HepG2 (cell line): ENCODE measurements around the gene TMEM256. TPM values are rescaled to one million over a fixed set of nuclear protein-coding genes. Genes with fewer than 3 reads are reported as not detected.

Experiments
- ATAC-seq: fragments of 200-7000 bp; cut with Tn5 transposase; 3 replicates; pipeline ENCODE4 v1.9.1; 2020; ENCODE audit warnings: mild to moderate bottlenecking, moderate library complexity
- BruUV-seq: library from RNA; stranded (reverse); fragments of 400-500 nt; replicated peaks from 2 replicates; lab custom pipeline; 2021; lab: Mats Ljungman, UMichigan
- CTCF ChIA-PET: fragments of 300-600 bp; formaldehyde crosslinking; extraction: SDS; loops from one replicate; lab custom pipeline; 2021; ENCODE audit warnings: low total read pairs, inconsistent platforms, low intra/inter-chr PET ratio; lab: Yijun Ruan, JAX
- POLR2A ChIA-PET: fragments of 350-600 bp; sonication (Branson Sonifier 250); formaldehyde crosslinking; loops from one replicate; lab custom pipeline; 2020; ENCODE audit warnings: antibody characterized with exemption, inconsistent platforms; lab: Yijun Ruan, JAX
- DNase-seq: peaks from one replicate; pipeline ENCODE4 v3.0.0-alpha.2; 2015; ENCODE audit warnings: low spot score
- FAIRE-seq: peaks from 3 replicates; lab custom pipeline; 2011; peaks lifted over from hg19 to GRCh38; lab: Jason Lieb, UNC
- H2AFZ ChIP-seq: one replicate; pipeline ENCODE4 v1.6.1; 2011; ENCODE audit warnings: low read length, inconsistent platforms
- H3K27ac ChIP-seq: fragments of 300-600 bp; 3 replicates; pipeline ENCODE4 v1.8.0; 2011; ENCODE audit warnings: mixed run types, mild to moderate bottlenecking, mixed read lengths, low read length, inconsistent platforms; ENCODE audit not compliant: insufficient read depth; ENCODE audit errors: extremely low read length
- H3K27me3 ChIP-seq, 2 experiments: fragments of 200-600 bp in 1 of 2; 2 replicates in 1 of 2; 3 replicates in 1 of 2; pipeline versions ENCODE4 v1.6.0 to v1.8.0; 2011; ENCODE audit warnings: low read length in 2 of 2, mild to moderate bottlenecking in 2 of 2, moderate library complexity in 2 of 2, inconsistent platforms in 1 of 2; ENCODE audit not compliant: insufficient read depth in 2 of 2, control insufficient read depth in 1 of 2
- H3K36me3 ChIP-seq, 2 experiments: fragments of 200-600 bp in 1 of 2; replicated peaks in 1 of 2; 2 replicates in 1 of 2; 3 replicates in 1 of 2; pipeline versions ENCODE4 v1.5.1 to v1.8.0; 2011; ENCODE audit warnings: low read length in 2 of 2, inconsistent platforms in 1 of 2; ENCODE audit not compliant: insufficient read depth in 2 of 2, control insufficient read depth in 1 of 2
- H3K4me1 ChIP-seq: 2 replicates; pipeline ENCODE4 v1.5.1; 2012; ENCODE audit warnings: low read length, inconsistent platforms; ENCODE audit not compliant: insufficient read depth
- H3K4me2 ChIP-seq: 2 replicates; pipeline ENCODE4 v1.6.0; 2011; ENCODE audit warnings: low read depth, low read length, inconsistent platforms
- H3K4me3 ChIP-seq, 3 experiments: fragments of 200-600 bp in 1 of 3; sonication (generic), shearing (Covaris generic) in 1 of 3; replicated peaks in 1 of 3; 2 replicates each; pipeline ENCODE4 v1.5.1; 2011 to 2016; ENCODE audit warnings: low read length in 3 of 3, inconsistent platforms in 2 of 3, low read depth in 2 of 3, mild to moderate bottlenecking in 2 of 3, control low read depth in 1 of 3, mixed read lengths in 1 of 3; ENCODE audit not compliant: insufficient read depth in 1 of 3
- H3K79me2 ChIP-seq: one replicate; pipeline ENCODE4 v1.6.1; 2011; ENCODE audit warnings: low read length, inconsistent platforms; ENCODE audit not compliant: insufficient read depth
- H3K9ac ChIP-seq: 2 replicates; pipeline ENCODE4 v1.6.0; 2011; ENCODE audit warnings: mild to moderate bottlenecking, low read depth, low read length, inconsistent platforms; ENCODE audit not compliant: insufficient read depth
- H3K9me3 ChIP-seq: 2 replicates; pipeline ENCODE4 v1.5.1; 2012; ENCODE audit warnings: mild to moderate bottlenecking, low read length
- H4K20me1 ChIP-seq: 2 replicates; pipeline ENCODE4 v1.6.0; 2011; ENCODE audit warnings: inconsistent platforms, mild to moderate bottlenecking, low read length, moderate library complexity; ENCODE audit not compliant: insufficient read depth
- ASH2L ChIP-seq: fragments of 300-600, 200-600 bp; sonication (generic); IDR thresholded peaks from 2 replicates; pipeline ENCODE4 v1.7.0; 2017; ENCODE audit warnings: low read depth, mild to moderate bottlenecking, moderate library complexity, mixed read lengths, low read length; ENCODE audit not compliant: insufficient read length
- ZNF383 ChIP-seq: sonication (generic); formaldehyde crosslinking; IDR thresholded peaks from 2 replicates; pipeline ENCODE4 v1.4.0; 2020; ENCODE audit warnings: missing genetic modification reagents, mild to moderate bottlenecking, borderline replicate concordance
- ZNF451 ChIP-seq: sonication (generic); formaldehyde crosslinking; IDR thresholded peaks from 2 replicates; pipeline ENCODE4 v1.5.0; 2020; ENCODE audit warnings: mild to moderate bottlenecking, missing genetic modification reagents
- ZNF770 ChIP-seq: sonication (generic); formaldehyde crosslinking; IDR thresholded peaks from 2 replicates; pipeline ENCODE4 v1.5.0; 2020; ENCODE audit warnings: mild to moderate bottlenecking, missing genetic modification reagents
- WGBS: methylation state at CpG from one replicate; pipeline ENCODE4 v1.1.6; 2017; ENCODE audit warnings: low lambda C conversion rate; 5-methylcytosine and 5-hydroxymethylcytosine counted together
- in situ Hi-C: cut with HindIII; loops from 2 replicates; pipeline ENCODE4 v1.10.0; 2017; ENCODE audit warnings: low pct_unique_long_range_greater_than_20kb; ENCODE audit not compliant: extremely low pct_ligation_motif_present
- intact Hi-C: fragments of 100-400 bp; cut with micrococcal nuclease; formaldehyde crosslinking; loops from one replicate; pipeline ENCODE4 v1.10.0; 2022; ENCODE audit not compliant: unreplicated experiment
- polyA plus RNA-seq, 8 experiments: library from polyadenylated mRNA; depleted of rRNA in 3 of 8; stranded (reverse) in 7 of 8; unstranded in 1 of 8; fragments of >200 nt; fragmentation: Illumina TruSeq in 4 of 8; extraction: Trizol in 4 of 8; gene quantifications; 2 replicates each; pipeline versions ENCODE4 v1.2.1 to v1.2.3, GENCODE V29; 2011 to 2016; ENCODE audit warnings: low read depth in 4 of 8, missing spikeins in 1 of 8, mixed read lengths in 1 of 8; ENCODE audit not compliant: insufficient read depth in 1 of 8
- total RNA-seq, 5 experiments: library from RNA; depleted of rRNA; stranded (reverse); fragments of >200 nt; fragmentation: Illumina TruSeq; extraction: Trizol; gene quantifications; 2 replicates each; pipeline ENCODE4 v1.2.3, GENCODE V29; 2016; ENCODE audit warnings: low read depth in 1 of 5

Gene TMEM256
- total and polyA plus RNA-seq, 2 of the 13 experiments (the other 11 are each of a cell fraction or from before 2014, with no cell fraction given) = 231 to 252 TPM

GRCh38 chr17:7374353-7374752, 29.5 kb downstream of the TMEM256 start:
- POLR2A ChIA-PET = interaction anchor here (1.6 kb wide), 1 partner anchor 29 kb away, joined by 4 read pairs; the partner anchor contains the start of gene TMEM256
- ATAC-seq (no peak), DNase-seq (no peak), FAIRE-seq (no peak)
- 66% methylated on average over 2 of the region's 2 CpGs for WGBS
- Histone ChIP-seq H4K20me1 (no peaks in the 10 kb centered on the region), H3K36me3 (no peaks in the 10 kb centered on the region), H3K27me3 (peaks cover 0 to 10% of the 10 kb centered on the region in 2 experiments; a peak in 3 of 5 replicates), H3K9me3 (peaks cover 4% of the 10 kb centered on the region; the same call in 1 of the 2 replicates), H3K27ac (no peak overlapping the region), H3K9ac (no peak overlapping the region), H3K4me1 (peaks cover 10% of the 10 kb centered on the region), H2AFZ (no peak overlapping the region), H3K79me2 (no peaks in the 10 kb centered on the region), H3K4me2 (no peak overlapping the region), H3K4me3 (no peak overlapping the region)
- TF ChIP-seq ZNF770 (CRISPR knock-in tag) (peak; percentile 62; the same call in 1 of the 2 replicates), ZNF451 (CRISPR knock-in tag) (no peak)
- no TSS peak for BruUV-seq
- in situ Hi-C loops = no loop called here
- CTCF ChIA-PET = no interaction called here
- intact Hi-C loops = no loop called here

- H4K20me1 ChIP-seq = no peaks in the 10 kb centered on the region
- no peak overlapping the region for H3K27ac ChIP-seq
- H3K27me3 ChIP-seq = peaks cover 0 to 14% of the 10 kb centered on the region in 2 experiments; a peak in 3 of 5 replicates
- peaks cover 10% of the 10 kb centered on the region for H3K4me1 ChIP-seq
- no peak overlapping the region for H3K4me2 ChIP-seq
- no peak overlapping the region for H3K9ac ChIP-seq
- H3K79me2 ChIP-seq = no peaks in the 10 kb centered on the region
- no peaks in the 10 kb centered on the region for H3K9me3 ChIP-seq
- POLR2A ChIA-PET = interaction anchor here (0.7 to 1.3 kb wide), 2 partner anchors 9 to 33 kb away, joined by 3 to 4 read pairs; partner anchors contain the start of gene TMEM256
- intact Hi-C loops (no loop called here), in situ Hi-C loops (no loop called here)
- no peaks in the 10 kb centered on the region for H3K36me3 ChIP-seq
- no peak overlapping the region for H3K4me3 ChIP-seq
- ATAC-seq (no peak), FAIRE-seq (no peak), DNase-seq (no peak)
- H2AFZ ChIP-seq = no peak overlapping the region
- WGBS = 42% methylated on average over 4 of the region's 4 CpGs
- TF ChIP-seq ZNF383 (CRISPR knock-in tag) = no peak
- no peak for TF ChIP-seq ASH2L
- TF ChIP-seq, all 625 proteins: peak for 0
- BruUV-seq = no TSS peak
- CTCF ChIA-PET = no interaction called here
These were observed 33.0 kb downstream of the TMEM256 start for GRCh38 chr17:7370853-7371252.
